SJSA1 (cell line): ENCODE data around the gene MDFI. TPM values are rescaled to one million over a fixed set of nuclear protein-coding genes. Genes with fewer than 3 reads are reported as not detected.

Experiments used
- total RNA-seq: library from RNA; depleted of rRNA; stranded (reverse); fragments of >200 nt; shearing (Covaris generic); gene quantifications from 2 replicates; pipeline ENCODE4 v1.2.3, GENCODE V29; 2014; rRNA removed

MDFI gene
- total RNA-seq, 1 experiment from 2014 or later = not detected

Other genes with a start within 250 kb of the MDFI start
- gene FOXP4, start 92.1 kb upstream of the MDFI start, total RNA-seq = 3.9 and 5.1 TPM in 2 replicates
- gene TFEB, start 97.1 kb downstream of the MDFI start, total RNA-seq = 3.4 and 6.5 TPM in 2 replicates
- gene PGC, start 108.9 kb downstream of the MDFI start, total RNA-seq = not detected in 2 replicates
- gene FRS3, start 141.4 kb downstream of the MDFI start, total RNA-seq = 1.5 and 2.0 TPM in 2 replicates
- not detected in 2 replicates for gene PRICKLE4, start 142.3 kb downstream of the MDFI start, total RNA-seq
- gene TOMM6, start 149.2 kb downstream of the MDFI start, total RNA-seq = 147 and 192 TPM in 2 replicates